ENCODE data around the gene CHID1. TPM values are rescaled to one million over a fixed set of nuclear protein-coding genes. Genes with fewer than 3 reads are reported as not detected.

Gene CHID1
- total and polyA plus RNA-seq, 2 of the 8 experiments (the other 6 are each of a cell fraction or from before 2014, with no cell fraction given): 81.2 to 88.5 TPM

GRCh38 chr11:959608-960007 is 49.0 kb upstream of the CHID1 start:
- Histone ChIP-seq H3K79me1 (ENCODE audit: low read depth, low read length) (peaks cover 21% of the 10 kb centered on the region), H3K4me2 (ENCODE audit: insufficient read depth in 1 of 2, low read depth in 2 of 2, low read length in 2 of 2) (no peak overlapping the region), H3K36me3 (ENCODE audit: control insufficient read depth in 2 of 4, insufficient read depth in 4 of 4, low read length in 3 of 4) (peaks cover 0 to 34% (median 11%) of the 10 kb centered on the region in 4 experiments; a peak in 3 of 8 replicates), H4K20me1 (replicated peaks in 1 of 2; ENCODE audit: control insufficient read depth in 1 of 2, insufficient read depth in 2 of 2, low read length in 2 of 2) (peaks cover 3 to 19% of the 10 kb centered on the region in 2 experiments), H3K18ac (ENCODE audit: extremely low read depth, low read length) (no peak overlapping the region), H3K4ac (replicated peaks; ENCODE audit: insufficient read length, low read depth, low read length) (no peak overlapping the region), H2BK15ac (ENCODE audit: low read length) (no peak overlapping the region), H3K14ac (ENCODE audit: insufficient read length) (no peak overlapping the region), H4K5ac (ENCODE audit: insufficient read length, low read depth, low read length) (no peak overlapping the region), H3K23me2 (ENCODE audit: low read depth, low read length) (peaks cover under 1% of the 10 kb centered on the region; the same call in 1 of the 2 replicates), H3K9me3 (ENCODE audit: insufficient read depth in 2 of 2, low read depth in 1 of 2, low read length in 1 of 2) (peaks cover 3 to 9% of the 10 kb centered on the region in 2 experiments; a peak in 2 of 4 replicates), H4K91ac (replicated peaks; ENCODE audit: insufficient read length, low read length) (no peak overlapping the region), H3K56ac (replicated peaks; ENCODE audit: insufficient read length, low read depth, low read length) (no peak overlapping the region), H2BK120ac (replicated peaks; ENCODE audit: low read depth, low read length) (no peak overlapping the region), H3K4me1 (replicated peaks in 1 of 4; ENCODE audit: control insufficient read depth in 3 of 4, insufficient read depth in 4 of 4, low read length in 3 of 4) (peaks cover 0 to 16% (median 4%) of the 10 kb centered on the region in 4 experiments; a peak in 4 of 7 replicates), H2AFZ (ENCODE audit: low read length) (no peak overlapping the region), H2BK5ac (ENCODE audit: low read depth, low read length) (0 out of 2 replicates have a peak overlapping the region, but pooled peaks have one; percentile 1), H3K79me2 (ENCODE audit: control insufficient read depth in 1 of 2, insufficient read depth in 2 of 2, low read length in 2 of 2) (peaks cover 2 to 31% of the 10 kb centered on the region in 2 experiments; a peak in 3 of 4 replicates), H3K9ac (replicated peaks in 1 of 4; ENCODE audit: extremely low read depth in 1 of 4, low read depth in 3 of 4, low read length in 3 of 4) (no peak overlapping the region), H4K8ac (ENCODE audit: extremely low read depth, insufficient read depth, low read length) (no peak overlapping the region; the same call in 1 of the 2 replicates), H2BK20ac (ENCODE audit: low read length) (no peak overlapping the region), H2AK5ac (ENCODE audit: low read depth, low read length) (no peak overlapping the region), H3K23ac (ENCODE audit: insufficient read length) (no peak overlapping the region), H3K27ac (ENCODE audit: low read depth, low read length) (no peak overlapping the region), H3K27me3 (replicated peaks in 1 of 4; ENCODE audit: control insufficient read depth in 3 of 4, extremely low read depth in 1 of 4, insufficient read depth in 3 of 4, low read length in 3 of 4) (no peaks in the 10 kb centered on the region), H3K4me3 (ENCODE audit: extremely low read depth in 1 of 4, insufficient read depth in 2 of 4, low read depth in 3 of 4, low read length in 4 of 4) (no peak overlapping the region), H2BK12ac (ENCODE audit: low read depth, low read length) (0 out of 2 replicates have a peak overlapping the region, but pooled peaks have one; percentile 0)
- ChIA-PET CTCF (ENCODE audit: partially characterized antibody) (interaction anchor here (0.9 to 2.3 kb wide), 3 partner anchors 14 to 59 kb away, joined by 3 to 9 read pairs (median 6); no protein-coding TSS in a partner anchor), POLR2A (ENCODE audit: partially characterized antibody) (interaction anchor here (1.8 kb wide), 1 partner anchor 15 kb away, joined by 3 read pairs; no protein-coding TSS in a partner anchor)
- DNase-seq (ENCODE audit: low read depth in 1 of 2, low spot score in 2 of 2): no peak
- 91% methylated on average over 10 of the region's 10 CpGs; no CpG with 5 or more reads in 1 of the 2 experiments for WGBS, 2 experiments (ENCODE audit: extremely low coverage in 1 of 2, insufficient coverage in 1 of 2, insufficient read length in 1 of 2, insufficient replicate concordance in 2 of 2, low coverage in 1 of 2, low lambda C conversion rate in 2 of 2, missing lambda C conversion rate in 1 of 2)
- FAIRE-seq: no peak
- TF ChIP-seq RAD21 (IDR thresholded peaks at IDR 0.05 in 1 of 2, conservative IDR thresholded peaks at IDR 0.05 in 1 of 2; ENCODE audit: low read depth in 2 of 2, low read length in 2 of 2) (no peak), ZNF274 (IDR thresholded peaks at IDR 0.05; ENCODE audit: borderline replicate concordance, extremely low read depth, low read length) (no peak), JUN (IDR thresholded peaks at IDR 0.05; ENCODE audit: low read depth, low read length) (no peak), CHD2 (IDR thresholded peaks at IDR 0.05; ENCODE audit: low read length) (no peak), EGR1 (IDR thresholded peaks at IDR 0.05; ENCODE audit: borderline replicate concordance, low read depth, low read length) (no peak), TAF1 (IDR thresholded peaks at IDR 0.05; ENCODE audit: low read depth, low read length) (no peak), RBBP5 (IDR thresholded peaks at IDR 0.05; ENCODE audit: borderline replicate concordance, low read depth, low read length) (no peak), CHD1 (IDR thresholded peaks at IDR 0.05; ENCODE audit: low read depth, low read length) (no peak), POLR2A (IDR thresholded peaks at IDR 0.05; ENCODE audit: control extremely low read depth in 1 of 2, low read depth in 2 of 2, low read length in 2 of 2) (no peak), MAFK (IDR thresholded peaks at IDR 0.05; ENCODE audit: low read depth, low read length) (no peak), CTBP2 (IDR thresholded peaks at IDR 0.05; ENCODE audit: borderline replicate concordance, insufficient read depth, insufficient read length, low read length) (no peak), SIN3A (conservative IDR thresholded peaks at IDR 0.05 in 1 of 2, IDR thresholded peaks at IDR 0.05 in 1 of 2; ENCODE audit: low read depth in 1 of 2, low read length in 2 of 2) (no peak)
